Common myeloid progenitor, CD34-positive (primary cell): ENCODE data around the gene LRRC1.

Experiments used
- CTCF ChIA-PET: fragments of 350-600 bp; sonication (Branson Sonifier 250); formaldehyde crosslinking; loops from one replicate; lab custom pipeline; 2021; ENCODE audit warnings: antibody characterized with exemption; lab: Charles Lee
- POLR2A ChIA-PET: fragments of 350-600 bp; sonication (Branson Sonifier 250); formaldehyde crosslinking; loops from one replicate; lab custom pipeline; 2021; ENCODE audit warnings: antibody characterized with exemption; lab: Charles Lee
- DNase-seq, 3 donors: peaks; one replicate each; pipeline versions ENCODE4 v3.0.0 to v3.0.0-alpha.2; 2013
- H3K27ac ChIP-seq, 2 experiments: 1 replicate in 1 of 2; 2 replicates in 1 of 2; pipeline ENCODE4 v1.7.0; 2013; ENCODE audit warnings: inconsistent platforms in 2 of 2, low read length in 2 of 2, mild to moderate bottlenecking in 2 of 2, low read depth in 1 of 2, moderate library complexity in 1 of 2; ENCODE audit not compliant: severe bottlenecking in 2 of 2, insufficient read depth in 1 of 2, poor library complexity in 1 of 2
- H3K27me3 ChIP-seq, 5 experiments: replicated peaks in 2 of 5; 1 replicate in 3 of 5; 2 replicates in 2 of 5; pipeline versions ENCODE4 v1.6.1 to v1.7.0; 2013; ENCODE audit warnings: low read length in 4 of 5, mild to moderate bottlenecking in 2 of 5, moderate library complexity in 2 of 5, inconsistent platforms in 1 of 5; ENCODE audit not compliant: insufficient read depth in 5 of 5, control insufficient read depth in 4 of 5
- H3K36me3 ChIP-seq, 4 experiments: 1 replicate in 2 of 4; 2 replicates in 2 of 4; pipeline versions ENCODE4 v1.6.1 to v1.7.0; 2013; ENCODE audit warnings: low read length in 3 of 4, control low read depth in 1 of 4, mild to moderate bottlenecking in 1 of 4; ENCODE audit not compliant: control insufficient read depth in 4 of 4, insufficient read depth in 4 of 4
- H3K4me1 ChIP-seq, 4 experiments: 1 replicate in 3 of 4; 2 replicates in 1 of 4; pipeline versions ENCODE4 v1.6.1 to v1.7.1; 2013; ENCODE audit warnings: low read length in 3 of 4, mild to moderate bottlenecking in 3 of 4, control low read depth in 1 of 4, inconsistent platforms in 1 of 4, moderate library complexity in 1 of 4; ENCODE audit not compliant: control insufficient read depth in 4 of 4, insufficient read depth in 4 of 4; ENCODE audit errors: control extremely low read depth in 1 of 4
- H3K4me3 ChIP-seq, 7 experiments: 1 replicate in 4 of 7; 2 replicates in 3 of 7; pipeline versions ENCODE4 v1.5.1 to v1.7.0; 2013; ENCODE audit warnings: mild to moderate bottlenecking in 7 of 7, low read length in 6 of 7, moderate library complexity in 6 of 7, inconsistent platforms in 2 of 7, low read depth in 2 of 7, control low read depth in 1 of 7; ENCODE audit not compliant: insufficient read depth in 4 of 7, control insufficient read depth in 1 of 7; ENCODE audit errors: extremely low read depth in 1 of 7
- H3K9me3 ChIP-seq, 5 experiments: 1 replicate in 4 of 5; 2 replicates in 1 of 5; pipeline versions ENCODE4 v1.6.1 to v1.7.1; 2013; ENCODE audit warnings: low read length in 4 of 5, mild to moderate bottlenecking in 2 of 5, inconsistent platforms in 1 of 5, low read depth in 1 of 5, moderate library complexity in 1 of 5; ENCODE audit not compliant: control insufficient read depth in 4 of 5, insufficient read depth in 2 of 5; ENCODE audit errors: control extremely low read depth in 1 of 5
- WGBS: methylation state at CpG from one replicate; pipeline ENCODE4 v1.1.5; 2013; ENCODE audit not compliant: insufficient coverage; 5-methylcytosine and 5-hydroxymethylcytosine counted together

The LRRC1 gene

GRCh38 chr6:53790886-53791285 lies 3.9 kb upstream of the LRRC1 start:
- no peak for DNase-seq
- Histone ChIP-seq H3K36me3 (peaks cover 0 to 3% (median 1%) of the 10 kb centered on the region in 4 experiments), H3K27ac (no peak overlapping the region), H3K9me3 (peaks cover 0 to 18% (median 3%) of the 10 kb centered on the region in 5 experiments), H3K27me3 (peaks cover 0 to 4% (median 0%) of the 10 kb centered on the region in 5 experiments), H3K4me3 (no peak overlapping the region), H3K4me1 (peaks cover 5 to 26% (median 20%) of the 10 kb centered on the region in 4 experiments)
- ChIA-PET CTCF (no interaction called here), POLR2A (no interaction called here)
- WGBS, result no CpG with 5 or more reads among the region's 2 CpGs

GRCh38 chr6:53792016-53792415 lies 2.8 kb upstream of the LRRC1 start:
- peaks cover 0 to 3% (median 1%) of the 10 kb centered on the region in 4 experiments for H3K36me3 ChIP-seq
- WGBS, result 100% methylated on average over 1 of the region's 2 CpGs

GRCh38 chr6:53792973-53793317 lies 1.9 kb upstream of the LRRC1 start:
- peak overlapping the region; percentile 78 to 97 (median 89) for H3K4me3 ChIP-seq
- 95% methylated on average over 3 of the region's 3 CpGs for WGBS
- CTCF ChIA-PET, result interaction anchor here (1.3 to 2.2 kb wide), 4 partner anchors 51 to 163 kb away, joined by 3 to 8 read pairs (median 6); no protein-coding TSS in a partner anchor
- peaks cover 0 to 8% (median 0%) of the 10 kb centered on the region in 5 experiments for H3K27me3 ChIP-seq
- peaks cover 0 to 18% (median 3%) of the 10 kb centered on the region in 5 experiments for H3K9me3 ChIP-seq
- POLR2A ChIA-PET, result no interaction called here
- H3K36me3 ChIP-seq, result peaks cover 0 to 3% (median 1%) of the 10 kb centered on the region in 4 experiments
- peaks cover 5 to 33% (median 27%) of the 10 kb centered on the region in 4 experiments for H3K4me1 ChIP-seq
- peak overlapping the region; percentile 11 to 79 for H3K27ac ChIP-seq
- no peak for DNase-seq

More at GRCh38 chr6:53792016-53792415, 2.8 kb upstream of the LRRC1 start:
- peaks cover 5 to 33% (median 27%) of the 10 kb centered on the region in 4 experiments for H3K4me1 ChIP-seq
- H3K27ac ChIP-seq, result no peak overlapping the region
- CTCF ChIA-PET, result interaction anchor here (1.0 to 2.2 kb wide), 4 partner anchors 31 to 66 kb away, joined by 3 to 6 read pairs (median 4); no protein-coding TSS in a partner anchor
- peak in 1 of 3 donors; percentile 12 for DNase-seq
- peaks cover 0 to 8% (median 0%) of the 10 kb centered on the region in 5 experiments for H3K27me3 ChIP-seq
- POLR2A ChIA-PET, result no interaction called here
- H3K9me3 ChIP-seq, result peaks cover 0 to 18% (median 3%) of the 10 kb centered on the region in 5 experiments
- H3K4me3 ChIP-seq, result no peak overlapping the region

- H3K4me3 ChIP-seq, result peak overlapping the region; percentile 78 to 97 (median 89)
- H3K36me3 ChIP-seq, result peaks cover 0 to 3% (median 0%) of the 10 kb centered on the region in 4 experiments
- peak overlapping the region; percentile 11 to 79 for H3K27ac ChIP-seq
- peaks cover 0 to 8% (median 0%) of the 10 kb centered on the region in 5 experiments for H3K27me3 ChIP-seq
- under 1% methylated on average over 25 of the region's 25 CpGs for WGBS
- POLR2A ChIA-PET, result interaction anchor here (0.6 kb wide), 1 partner anchor 309 kb away, joined by 3 read pairs; no protein-coding TSS in a partner anchor
- CTCF ChIA-PET, result interaction anchor here (0.6 to 2.2 kb wide), 7 partner anchors 20 to 296 kb away, joined by 3 to 8 read pairs (median 5); no protein-coding TSS in a partner anchor
- H3K4me1 ChIP-seq, result peaks cover 5 to 33% (median 27%) of the 10 kb centered on the region in 4 experiments
- peaks cover 0 to 12% (median 2%) of the 10 kb centered on the region in 5 experiments for H3K9me3 ChIP-seq
- peak; percentile 63 to 79 (median 75) for DNase-seq
Measured at GRCh38 chr6:53793318-53794136, 1.3 kb upstream of the LRRC1 start.

- Histone ChIP-seq H3K36me3 (peaks cover 0 to 3% (median 0%) of the 10 kb centered on the region in 4 experiments), H3K27me3 (peaks cover 0 to 8% (median 0%) of the 10 kb centered on the region in 5 experiments), H3K4me3 (peak overlapping the region; percentile 78 to 97 (median 89)), H3K27ac (peak overlapping the region; percentile 50 to 78), H3K9me3 (peaks cover 0 to 6% (median 2%) of the 10 kb centered on the region in 5 experiments), H3K4me1 (peaks cover 5 to 33% (median 27%) of the 10 kb centered on the region in 4 experiments)
- DNase-seq, result peak in 2 of 3 donors; percentile 66 to 78
- POLR2A ChIA-PET, result interaction anchor here (0.6 kb wide), 1 partner anchor 310 kb away, joined by 3 read pairs; no protein-coding TSS in a partner anchor
- CTCF ChIA-PET, result interaction anchor here (0.6 to 2.2 kb wide), 5 partner anchors 19 to 297 kb away, joined by 3 to 8 read pairs (median 5); no protein-coding TSS in a partner anchor
- 0% methylated on average over 16 of the region's 27 CpGs for WGBS
Measured at GRCh38 chr6:53794137-53794719, 577 bp upstream of the LRRC1 start.

- Histone ChIP-seq H3K4me1 (peaks cover 5 to 33% (median 27%) of the 10 kb centered on the region in 4 experiments), H3K9me3 (no peaks in the 10 kb centered on the region), H3K4me3 (peak overlapping the region; percentile 78 to 97 (median 89)), H3K27ac (no peak overlapping the region), H3K36me3 (no peaks in the 10 kb centered on the region), H3K27me3 (peaks cover 0 to 8% (median 0%) of the 10 kb centered on the region in 5 experiments)
- ChIA-PET CTCF (interaction anchor here (0.7 to 1.7 kb wide), 2 partner anchors 18 to 51 kb away, joined by 3 to 6 read pairs; no protein-coding TSS in a partner anchor), POLR2A (no interaction called here)
- 0% methylated on average over 21 of the region's 21 CpGs for WGBS
- DNase-seq, result no peak
Measured at GRCh38 chr6:53795340-53795701, 516 bp downstream of the LRRC1 start.
